HG03025 (cell line): ENCODE results near the gene DOCK8.

Experiments used
- ATAC-seq: cut with Tn5 transposase; IDR thresholded peaks from one replicate; pipeline ENCODE4 v1.9.1; 2021; ENCODE audit warnings: mild to moderate bottlenecking, moderate library complexity; ENCODE audit not compliant: unreplicated experiment, low FRiP score

Gene DOCK8

GRCh38 chr9:354453-354852 lies 139.8 kb downstream of the DOCK8 start:
- no peak for ATAC-seq

GRCh38 chr9:357560-357959 lies 142.9 kb downstream of the DOCK8 start:
- ATAC-seq = no peak

- ATAC-seq = no peak
These were observed 148.1 kb downstream of the DOCK8 start for GRCh38 chr9:362561-363273.

- no peak for ATAC-seq
These were observed 148.6 kb downstream of the DOCK8 start for GRCh38 chr9:363274-363612.

GRCh38 chr9:365436-365835 lies 150.8 kb downstream of the DOCK8 start:
- no peak for ATAC-seq

GRCh38 chr9:366620-367019 lies 152.0 kb downstream of the DOCK8 start:
- ATAC-seq = no peak

GRCh38 chr9:370086-370485 lies 155.4 kb downstream of the DOCK8 start:
- ATAC-seq = no peak

GRCh38 chr9:371349-371748 lies 156.7 kb downstream of the DOCK8 start:
- ATAC-seq = no peak

GRCh38 chr9:372128-372527 lies 157.5 kb downstream of the DOCK8 start:
- no peak for ATAC-seq

GRCh38 chr9:373759-374206 lies 159.1 kb downstream of the DOCK8 start:
- ATAC-seq = no peak

- ATAC-seq = no peak
These were observed 160.1 kb downstream of the DOCK8 start for GRCh38 chr9:374736-375135.

GRCh38 chr9:376115-376514 lies 161.4 kb downstream of the DOCK8 start:
- ATAC-seq = no peak

GRCh38 chr9:378263-378662 lies 163.6 kb downstream of the DOCK8 start:
- no peak for ATAC-seq

GRCh38 chr9:382383-382782 lies 167.7 kb downstream of the DOCK8 start:
- no peak for ATAC-seq

- no peak for ATAC-seq
These were observed 171.2 kb downstream of the DOCK8 start for GRCh38 chr9:385818-386398.

- ATAC-seq = no peak
These were observed 174.5 kb downstream of the DOCK8 start for GRCh38 chr9:389159-389558.

GRCh38 chr9:389758-390157 lies 175.1 kb downstream of the DOCK8 start:
- ATAC-seq = no peak

GRCh38 chr9:392077-392804 lies 177.6 kb downstream of the DOCK8 start:
- ATAC-seq = no peak

- no peak for ATAC-seq
These were observed 179.8 kb downstream of the DOCK8 start for GRCh38 chr9:394347-395052.

- no peak for ATAC-seq
These were observed 181.7 kb downstream of the DOCK8 start for GRCh38 chr9:396396-396795.

GRCh38 chr9:398085-398484 lies 183.4 kb downstream of the DOCK8 start:
- no peak for ATAC-seq
